ENCODE measurements around the gene PPP1CB. TPM values are rescaled to one million over a fixed set of nuclear protein-coding genes. Genes with fewer than 3 reads are reported as not detected.

Gene PPP1CB
- total RNA-seq, 2 experiments from 2014 or later, result 48.5 to 144 TPM

- H3K4me3 ChIP-seq (ENCODE audit: low read depth, low read length, poor library complexity, severe bottlenecking), result no peak overlapping the region
- no peaks in the 10 kb centered on the region for H4K20me1 ChIP-seq (ENCODE audit: insufficient read depth, low read length)
- H3K9me2 ChIP-seq (ENCODE audit: insufficient read depth, low read length), result no peaks in the 10 kb centered on the region
- no peak overlapping the region for H3K4me2 ChIP-seq (ENCODE audit: low read length)
- H3K9me3 ChIP-seq (ENCODE audit: low read length), result no peaks in the 10 kb centered on the region
- no peak for TF ChIP-seq CTCF (conservative IDR thresholded peaks at IDR 0.05; ENCODE audit: low read length)
- TF ChIP-seq EZH2phosphoT487 (IDR thresholded peaks at IDR 0.05; ENCODE audit: borderline replicate concordance, low read depth, low read length), result no peak
- peaks cover 7% of the 10 kb centered on the region for H3K4me1 ChIP-seq (ENCODE audit: insufficient read depth, low read length, poor library complexity, severe bottlenecking)
- no peak for DNase-seq (ENCODE audit: low spot score)
- no peaks in the 10 kb centered on the region for H3K36me3 ChIP-seq (ENCODE audit: insufficient read depth, low read length)
- H3K79me2 ChIP-seq (ENCODE audit: insufficient read depth, low read depth, low read length), result no peaks in the 10 kb centered on the region; the same call in 1 of the 2 replicates
- CTCF ChIA-PET (ENCODE audit: unreplicated experiment), result no interaction called here
- BruUV-seq (replicated peaks), result no TSS peak
- no peak overlapping the region for H2AFZ ChIP-seq (ENCODE audit: low read length)
- POLR2A ChIA-PET, result no interaction called here
- intact Hi-C loops (cut with micrococcal nuclease; ENCODE audit: unreplicated experiment), result no loop called here
- no peak overlapping the region for H3K27ac ChIP-seq (ENCODE audit: low read depth, low read length, poor library complexity, severe bottlenecking)
Observed at GRCh38 chr2:28745225-28745624, 6.4 kb upstream of the PPP1CB start.

- TF ChIP-seq CTCF (conservative IDR thresholded peaks at IDR 0.05; ENCODE audit: low read length) (no peak), EZH2phosphoT487 (IDR thresholded peaks at IDR 0.05; ENCODE audit: borderline replicate concordance, low read depth, low read length) (no peak)
- no peak overlapping the region for H3K4me2 ChIP-seq (ENCODE audit: low read length)
- CTCF ChIA-PET (ENCODE audit: unreplicated experiment), result no interaction called here
- BruUV-seq (replicated peaks), result no TSS peak
- peaks cover 3% of the 10 kb centered on the region; the same call in 1 of the 2 replicates for H3K79me2 ChIP-seq (ENCODE audit: insufficient read depth, low read depth, low read length)
- no peak overlapping the region for H2AFZ ChIP-seq (ENCODE audit: low read length)
- H3K27ac ChIP-seq (ENCODE audit: low read depth, low read length, poor library complexity, severe bottlenecking), result no peak overlapping the region
- intact Hi-C loops (cut with micrococcal nuclease; ENCODE audit: unreplicated experiment), result no loop called here
- no peaks in the 10 kb centered on the region for H3K9me3 ChIP-seq (ENCODE audit: low read length)
- no peak overlapping the region for H3K4me3 ChIP-seq (ENCODE audit: low read depth, low read length, poor library complexity, severe bottlenecking)
- no peak for DNase-seq (ENCODE audit: low spot score)
- H3K4me1 ChIP-seq (ENCODE audit: insufficient read depth, low read length, poor library complexity, severe bottlenecking), result peaks cover 14% of the 10 kb centered on the region
- H3K9me2 ChIP-seq (ENCODE audit: insufficient read depth, low read length), result no peaks in the 10 kb centered on the region
- H3K36me3 ChIP-seq (ENCODE audit: insufficient read depth, low read length), result no peaks in the 10 kb centered on the region
- POLR2A ChIA-PET, result no interaction called here
- H4K20me1 ChIP-seq (ENCODE audit: insufficient read depth, low read length), result no peaks in the 10 kb centered on the region
Observed at GRCh38 chr2:28745876-28746275, 5.8 kb upstream of the PPP1CB start.

GRCh38 chr2:28746429-28747111 is 5.1 kb upstream of the PPP1CB start:
- POLR2A ChIA-PET, result interaction anchor here (0.6 to 0.7 kb wide), 2 partner anchors 14 to 63 kb away, joined by 3 to 4 read pairs; no protein-coding TSS in a partner anchor
- Histone ChIP-seq H3K4me3 (ENCODE audit: low read depth, low read length, poor library complexity, severe bottlenecking) (no peak overlapping the region), H3K36me3 (ENCODE audit: insufficient read depth, low read length) (no peaks in the 10 kb centered on the region), H3K27ac (ENCODE audit: low read depth, low read length, poor library complexity, severe bottlenecking) (no peak overlapping the region), H3K4me1 (ENCODE audit: insufficient read depth, low read length, poor library complexity, severe bottlenecking) (peaks cover 14% of the 10 kb centered on the region), H3K4me2 (ENCODE audit: low read length) (no peak overlapping the region), H4K20me1 (ENCODE audit: insufficient read depth, low read length) (no peaks in the 10 kb centered on the region), H3K9me3 (ENCODE audit: low read length) (no peaks in the 10 kb centered on the region), H3K79me2 (ENCODE audit: insufficient read depth, low read depth, low read length) (peaks cover 7% of the 10 kb centered on the region; the same call in 1 of the 2 replicates), H2AFZ (ENCODE audit: low read length) (no peak overlapping the region), H3K9me2 (ENCODE audit: insufficient read depth, low read length) (no peaks in the 10 kb centered on the region)
- no peak for DNase-seq (ENCODE audit: low spot score)
- intact Hi-C loops (cut with micrococcal nuclease; ENCODE audit: unreplicated experiment), result no loop called here
- BruUV-seq (replicated peaks), result no TSS peak
- CTCF ChIA-PET (ENCODE audit: unreplicated experiment), result no interaction called here
- no peak for TF ChIP-seq EZH2phosphoT487 (IDR thresholded peaks at IDR 0.05; ENCODE audit: borderline replicate concordance, low read depth, low read length)
